SK-N-MC (cell line): Measurements from ENCODE around the gene KRTAP10-10.

ENCODE experiments used
- EZH2 ChIP-seq: fragments of 200-600 bp; sonication (generic); IDR thresholded peaks from one replicate; pipeline ENCODE4 v1.6.1; 2017; ENCODE audit warnings: antibody characterized with exemption
- POLR2AphosphoS5 ChIP-seq: IDR thresholded peaks from 2 replicates; pipeline ENCODE4 v1.6.1; 2012; ENCODE audit warnings: mild to moderate bottlenecking, low read depth, low read length, borderline replicate concordance

DNA sequence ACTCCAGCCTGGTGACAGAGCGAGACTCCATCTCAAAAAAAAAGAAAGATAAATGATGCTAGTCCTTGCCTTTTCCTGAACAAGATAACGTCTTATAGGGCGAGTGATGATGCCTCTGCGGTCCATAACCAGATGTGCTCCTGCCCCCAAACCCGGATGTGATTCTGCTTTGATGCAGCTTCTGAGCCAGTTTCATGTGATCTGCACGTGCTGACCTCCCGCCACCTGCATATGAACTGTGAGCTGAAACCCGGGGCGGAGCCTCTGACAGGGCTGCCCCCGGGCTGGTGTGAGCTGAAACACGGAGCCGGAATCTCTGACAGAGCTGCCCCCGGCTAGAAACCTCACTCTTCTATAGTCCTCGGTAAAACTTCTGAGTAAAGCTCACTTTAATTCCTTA, 16.0 kb downstream of the KRTAP10-10 start:
- TF ChIP-seq POLR2AphosphoS5, result no peak
- TF ChIP-seq EZH2, result no peak
